UCSD-AML1 (cell line): ENCODE measurements around the gene CBFA2T3.
A peak's percentile ranks its signal among the peaks of the same experiment; 100 is the strongest.
"Not testable (repeated sequence)": the region's sequence is repeated elsewhere in the genome, so short reads cannot be mapped to it uniquely, and the experiment has no call there.

Source experiments
- DNase-seq: peaks from one replicate; lab custom pipeline; 2025; ENCODE audit not compliant: unreplicated experiment; lab: John Stamatoyannopoulos, UW

Gene CBFA2T3

GRCh38 chr16:88925540-88925887 lies 51.5 kb downstream of the CBFA2T3 start:
- DNase-seq = no peak

- peak; percentile 42 for DNase-seq
These were observed 52.0 kb downstream of the CBFA2T3 start for GRCh38 chr16:88924834-88925539.

DNA sequence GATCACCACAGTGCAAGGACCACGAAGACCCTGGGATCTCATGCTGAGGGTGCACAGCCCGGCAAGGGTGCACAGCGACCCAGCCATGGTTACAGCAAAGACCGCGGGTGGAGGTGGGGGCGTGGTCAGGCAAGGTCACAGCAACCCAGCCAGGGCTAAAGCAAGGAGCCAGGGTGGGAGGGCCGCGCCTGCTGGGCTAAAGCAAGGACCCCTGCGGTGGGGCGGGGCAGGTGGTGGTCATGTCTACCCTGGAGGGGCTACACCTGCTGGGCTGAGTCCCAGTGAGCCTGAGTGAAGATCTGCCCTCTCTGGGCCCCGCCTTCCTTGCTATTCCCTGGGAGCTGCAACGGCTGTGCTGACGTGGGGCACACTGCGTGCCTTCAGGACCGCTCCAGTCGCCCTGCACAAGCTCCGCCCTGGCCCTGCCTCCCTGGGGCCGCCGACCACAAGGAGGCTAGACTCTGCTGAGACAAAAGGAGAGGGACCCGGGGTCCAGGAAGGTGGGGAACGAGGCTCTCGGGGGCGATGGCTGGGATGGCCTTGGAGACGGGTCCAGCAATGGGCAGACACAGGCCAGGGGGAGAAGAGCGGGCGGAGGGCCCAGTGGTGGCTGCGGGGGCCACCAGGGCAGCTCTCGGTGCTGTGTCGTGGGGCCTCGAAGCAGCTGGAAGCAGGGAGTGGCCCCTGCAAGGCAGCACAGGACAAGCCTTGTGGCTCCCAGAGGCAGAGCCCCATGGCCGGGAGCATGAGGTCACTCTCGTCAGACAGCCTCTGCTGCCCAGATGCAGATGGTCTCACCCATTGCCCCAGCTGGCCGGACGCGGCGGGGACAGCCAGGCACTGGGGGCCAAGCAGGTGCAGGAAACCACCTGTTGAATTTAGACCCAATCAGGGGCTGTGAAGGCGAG lies 52.8 kb downstream of the CBFA2T3 start:
- no peak for DNase-seq

DNA sequence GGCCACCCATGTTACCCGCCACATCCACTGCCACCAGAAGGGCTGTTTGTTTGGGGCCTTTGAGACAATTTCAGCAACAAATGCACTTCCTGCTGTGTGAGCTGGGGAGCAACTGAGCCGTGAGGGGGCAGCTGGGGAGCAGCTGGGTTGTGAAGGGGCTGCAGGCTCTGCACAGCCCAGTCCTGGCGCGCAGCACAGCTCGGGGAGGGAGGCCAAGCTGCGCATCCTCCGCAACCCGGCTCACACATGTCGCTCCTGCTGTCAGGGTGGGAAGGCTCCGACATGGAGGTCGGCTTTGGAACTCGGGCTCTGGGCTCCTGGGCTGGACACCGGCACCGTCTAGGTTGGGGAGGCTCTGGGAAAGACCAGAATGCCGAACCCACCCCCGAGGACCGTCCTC lies 53.6 kb downstream of the CBFA2T3 start:
- DNase-seq = no peak

DNA sequence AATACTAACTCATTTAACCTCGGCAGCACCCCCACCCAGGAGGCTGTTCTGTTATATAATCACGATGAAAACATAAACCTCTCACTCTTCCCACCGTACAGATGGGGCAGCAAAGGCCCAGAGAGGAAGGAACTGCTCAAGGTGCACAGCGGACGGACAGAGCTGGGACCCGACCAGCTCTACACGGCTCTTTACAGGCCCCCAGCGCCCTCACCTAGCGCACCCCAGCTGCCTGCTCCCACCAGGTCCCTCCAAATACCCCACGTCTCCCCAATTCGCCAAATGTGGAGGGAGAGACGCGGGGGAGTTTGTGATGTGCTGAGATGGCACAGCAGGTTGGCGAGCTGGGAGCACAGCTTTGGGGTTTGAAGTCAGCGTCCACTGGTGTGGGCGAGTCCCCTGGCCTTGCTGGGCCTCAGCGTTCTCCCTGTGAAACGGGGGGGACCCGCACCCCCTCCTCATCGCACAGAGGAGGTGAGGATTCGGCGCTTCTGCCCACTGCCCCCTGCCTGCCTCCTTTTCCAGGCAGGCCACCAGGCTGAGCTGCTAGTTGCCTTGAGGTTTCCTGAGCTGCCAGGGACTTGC lies 54.1 kb downstream of the CBFA2T3 start:
- no peak for DNase-seq

DNA sequence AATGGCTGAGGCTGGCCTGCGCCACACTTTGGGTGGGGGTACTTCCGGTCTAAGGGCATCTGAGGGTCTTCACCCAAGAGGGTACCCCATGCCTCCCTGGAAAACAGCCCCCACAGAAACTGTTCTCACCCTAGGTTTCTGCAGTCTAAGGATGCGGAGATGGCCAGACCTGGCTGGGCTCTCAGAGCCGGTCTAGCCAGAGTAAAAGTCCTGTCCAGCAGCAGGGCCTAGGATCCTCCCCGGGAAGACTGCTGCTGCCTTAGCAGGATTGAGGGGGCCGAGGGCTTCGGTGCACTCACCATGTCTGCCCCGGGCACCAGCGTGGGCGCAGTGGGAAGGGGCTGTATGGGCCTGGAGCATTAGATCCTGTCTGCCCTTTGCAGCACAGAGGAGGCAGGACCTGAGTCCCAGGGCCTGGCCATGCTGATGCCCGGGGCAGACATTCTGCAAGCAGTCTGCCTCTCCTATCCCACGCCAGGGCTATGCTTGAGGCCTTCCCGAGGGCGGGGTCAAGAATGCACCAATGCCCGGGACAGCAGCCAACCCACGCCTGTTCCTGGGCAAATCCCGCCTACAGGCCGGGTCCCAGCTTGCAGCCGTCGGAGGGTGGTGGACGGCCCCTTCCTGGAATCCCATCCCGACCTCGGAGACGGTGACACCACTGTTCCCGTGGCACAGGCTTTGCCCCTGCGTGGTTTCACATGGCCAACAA lies 54.7 kb downstream of the CBFA2T3 start:
- peak; percentile 70 for DNase-seq

DNA sequence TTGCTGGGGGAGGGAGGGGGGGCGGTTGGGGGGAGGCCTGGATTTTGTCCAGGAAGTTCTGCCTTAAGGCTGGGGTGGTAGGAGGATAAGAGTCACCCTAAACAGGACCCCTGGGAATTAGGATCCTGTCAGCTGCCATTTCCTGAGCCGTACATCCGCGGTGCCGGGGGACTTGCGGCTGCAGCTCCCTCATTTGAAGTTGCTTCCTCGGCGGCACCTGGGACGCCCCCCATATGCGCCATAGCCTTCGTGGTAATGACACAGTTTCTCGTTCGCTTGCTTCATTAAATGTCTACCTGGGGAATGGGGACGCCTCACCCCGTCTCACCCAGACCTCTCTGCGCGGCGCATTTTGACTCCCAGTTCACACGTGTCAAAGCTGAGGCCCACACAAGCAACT lies 55.4 kb downstream of the CBFA2T3 start:
- DNase-seq = peak; percentile 61

DNA sequence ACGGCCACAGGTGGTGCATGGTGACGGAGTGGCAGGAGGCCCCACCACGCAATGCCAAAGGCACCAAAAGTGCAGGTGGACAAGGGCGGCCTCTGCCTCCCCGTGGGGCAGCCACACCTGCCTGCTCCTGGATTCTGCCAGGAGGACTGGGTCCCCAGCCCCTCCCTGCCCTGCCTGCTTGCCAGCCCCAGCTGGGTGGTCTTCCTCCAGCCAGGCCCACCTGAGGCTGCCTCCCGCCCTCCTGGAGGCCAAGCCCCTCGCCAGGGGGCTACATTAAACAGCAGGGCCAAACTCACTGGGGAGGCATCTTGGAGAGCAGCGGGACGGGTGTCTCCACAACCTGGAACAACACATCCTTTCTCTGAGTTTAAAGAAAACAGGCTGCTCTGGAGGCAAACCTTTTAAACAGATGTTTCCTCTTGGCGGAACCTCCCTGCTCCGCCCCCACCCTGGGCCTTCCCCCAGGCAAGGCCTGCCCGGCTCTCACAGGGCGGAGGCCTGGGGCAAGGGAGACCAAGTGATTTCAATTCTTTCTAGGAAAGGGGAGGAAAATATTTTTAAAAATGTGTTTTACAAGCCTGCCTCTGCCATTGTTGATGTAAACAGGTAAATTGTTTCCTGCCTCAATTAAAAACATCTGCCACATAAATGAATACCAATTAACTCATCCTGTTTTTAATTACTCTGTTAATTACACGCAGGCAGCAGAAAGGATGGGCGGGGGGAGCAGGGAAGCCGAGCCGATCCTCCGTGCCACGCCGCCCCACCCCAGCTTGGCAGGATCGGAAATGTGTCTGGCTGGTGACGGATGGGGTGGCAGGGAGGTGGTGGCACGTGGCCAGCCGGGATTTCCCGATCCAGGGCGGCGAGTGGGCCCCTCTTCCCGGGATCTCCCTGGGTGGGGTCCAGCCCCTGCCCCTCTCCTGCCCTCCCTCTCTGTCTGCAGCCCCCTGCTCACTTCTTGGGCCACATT lies 56.1 kb downstream of the CBFA2T3 start:
- peak; percentile 80 for DNase-seq

GRCh38 chr16:88919936-88920335 lies 57.1 kb downstream of the CBFA2T3 start:
- DNase-seq = no peak

DNA sequence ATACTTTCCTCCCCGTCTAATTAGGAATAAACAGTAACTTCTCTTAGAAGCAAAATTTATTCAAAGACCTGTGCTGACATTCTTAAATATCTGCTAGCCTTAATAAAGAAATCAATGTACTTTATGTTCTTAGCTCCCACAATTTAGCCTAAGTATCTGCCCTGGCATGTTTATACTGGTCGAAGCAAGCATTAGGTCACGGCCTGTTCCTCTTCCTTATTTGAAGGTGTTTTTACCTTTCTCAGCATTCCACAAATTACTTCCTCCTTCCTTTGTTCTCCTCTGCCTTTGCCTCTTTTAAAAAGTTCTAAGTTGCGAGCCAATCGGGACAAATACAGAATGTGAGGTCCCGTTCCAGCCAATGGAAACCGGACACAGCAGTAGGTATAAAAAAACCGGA lies 58.1 kb downstream of the CBFA2T3 start:
- not testable (repeated sequence) for DNase-seq

- no peak for DNase-seq
These were observed 58.9 kb downstream of the CBFA2T3 start for GRCh38 chr16:88917915-88918627.

DNA sequence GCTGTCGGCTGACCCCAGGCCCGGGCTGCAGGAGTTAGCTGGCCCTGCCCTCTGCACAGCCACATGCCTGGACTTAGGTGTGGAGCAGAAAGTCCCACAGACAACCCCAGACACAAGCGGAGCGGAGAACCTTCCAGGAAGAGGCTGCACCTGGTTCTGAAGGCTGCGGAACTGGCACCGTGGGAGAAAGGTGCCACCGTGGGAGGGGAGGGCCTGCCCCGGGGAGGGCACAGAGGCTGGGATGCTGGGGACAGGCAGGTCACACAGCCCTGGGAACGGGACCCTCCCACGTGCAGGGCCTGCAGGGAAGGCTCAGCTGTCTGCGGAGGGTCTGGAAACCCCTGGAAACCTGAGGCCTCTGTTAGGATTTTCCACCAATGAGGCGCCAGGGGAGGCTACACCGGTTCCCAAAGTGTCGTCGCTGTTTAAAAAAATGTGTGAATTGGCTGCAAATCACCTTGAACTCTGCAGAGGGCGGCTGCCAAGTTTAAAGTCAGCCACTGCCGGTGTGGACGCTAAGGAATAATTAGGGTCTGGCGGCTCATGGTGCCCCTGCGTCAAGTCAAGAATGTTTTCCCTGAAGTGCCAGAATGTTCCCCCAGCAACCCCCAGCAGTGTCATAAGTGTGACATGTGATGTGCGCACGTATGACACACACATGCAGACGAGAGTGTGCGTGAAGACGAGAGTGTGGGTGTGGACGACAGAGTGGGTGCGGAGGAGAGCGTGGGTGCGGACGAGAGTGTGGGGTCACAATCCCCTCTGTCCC lies 59.7 kb downstream of the CBFA2T3 start:
- no peak for DNase-seq

DNA sequence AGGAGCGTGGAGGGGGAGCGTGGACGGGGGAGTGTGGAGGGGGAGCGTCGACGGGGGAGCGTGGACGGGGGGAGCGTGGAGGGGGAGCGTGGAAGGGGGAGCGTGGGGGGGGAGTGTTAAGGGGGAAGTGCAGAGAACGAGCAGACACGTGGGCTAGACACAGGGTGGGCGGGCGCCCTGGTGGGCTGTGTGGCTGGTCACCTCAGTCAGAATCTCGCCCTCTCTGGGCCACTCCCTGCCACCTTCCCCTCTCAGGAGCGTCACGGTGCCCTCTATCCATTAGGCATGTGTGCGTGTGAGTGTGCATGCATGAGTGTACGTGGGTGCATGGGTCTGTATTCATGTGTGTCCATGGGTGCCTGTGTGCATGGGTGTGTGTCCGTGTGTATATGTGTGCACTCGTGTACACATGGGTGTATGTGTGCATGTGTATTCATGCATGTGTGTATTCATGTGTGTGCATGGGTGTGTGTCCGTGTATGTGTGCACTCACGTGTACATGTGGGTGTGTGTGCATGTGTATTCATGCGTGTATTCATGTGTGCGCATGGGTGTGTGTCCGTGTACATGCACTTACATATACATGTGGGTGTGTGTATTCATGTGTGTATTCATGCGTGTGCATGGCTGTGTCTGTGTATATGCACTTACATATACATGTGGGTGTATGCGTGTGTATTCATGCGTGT lies 61.2 kb downstream of the CBFA2T3 start:
- no peak for DNase-seq

DNA sequence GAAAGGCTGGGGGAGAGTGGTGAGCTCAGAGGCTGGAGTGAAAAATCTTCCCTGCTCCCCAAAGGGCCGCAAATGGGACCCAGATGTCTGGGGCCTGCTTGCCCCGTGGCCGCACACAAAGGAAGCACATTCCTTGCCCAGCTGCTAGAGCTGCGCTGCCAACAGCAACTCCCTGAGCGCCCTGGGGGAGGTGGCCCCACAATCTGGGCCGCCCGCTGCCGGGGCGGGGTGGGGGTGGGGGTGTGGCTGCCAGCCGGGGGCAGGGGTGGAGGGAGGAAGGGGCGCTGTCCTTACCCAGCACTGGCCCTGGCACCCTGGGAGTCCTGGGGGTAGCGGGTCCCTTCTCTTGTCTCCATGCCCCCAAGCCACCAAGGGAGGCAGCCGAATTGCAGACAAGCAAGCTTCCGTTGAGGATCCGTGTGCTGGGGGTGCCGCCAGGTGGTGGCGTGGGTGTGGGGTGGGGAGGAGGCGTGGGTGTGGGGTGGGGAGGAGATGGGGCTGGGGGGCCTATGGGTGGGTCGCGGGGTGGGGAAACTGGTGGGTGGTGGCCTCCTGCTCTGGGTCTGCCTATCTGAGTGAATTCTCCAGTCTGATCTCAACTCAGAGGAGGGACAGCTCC lies 62.1 kb downstream of the CBFA2T3 start:
- DNase-seq = no peak

- no peak for DNase-seq
These were observed 63.1 kb downstream of the CBFA2T3 start for GRCh38 chr16:88913870-88914269.

DNA sequence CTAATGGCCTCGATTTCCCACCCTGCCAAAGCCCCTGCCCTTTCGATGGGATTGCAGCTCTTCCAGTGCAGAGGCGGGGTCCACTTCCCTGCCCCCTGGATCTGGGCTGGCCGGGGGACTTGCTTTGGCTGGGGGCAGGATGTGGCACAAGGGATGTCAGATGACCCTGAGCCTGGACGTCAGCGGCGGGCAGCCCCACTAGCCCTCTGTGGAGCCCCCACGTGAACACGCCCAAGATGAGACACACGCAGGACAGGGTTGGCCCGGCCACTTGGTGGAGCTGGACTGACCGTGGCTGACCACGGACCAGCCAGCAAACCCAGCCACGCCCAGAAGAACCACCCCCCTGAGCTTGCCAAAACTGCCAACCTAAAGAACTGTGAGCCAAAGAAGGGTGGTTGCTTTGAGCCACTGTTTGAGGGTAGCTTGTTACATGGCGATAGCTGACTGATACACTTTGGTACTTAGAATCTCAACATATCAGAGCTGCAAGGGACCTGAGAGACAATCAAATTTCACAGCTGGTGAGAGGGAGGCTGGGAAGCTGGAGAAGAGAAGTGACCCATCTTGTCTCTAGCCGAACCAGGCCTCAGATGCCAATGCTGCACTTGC lies 63.9 kb downstream of the CBFA2T3 start:
- DNase-seq = no peak

- no peak for DNase-seq
These were observed 64.5 kb downstream of the CBFA2T3 start for GRCh38 chr16:88912556-88912955.
